ENCODE measurements around the gene ARHGEF1. TPM values are rescaled to one million over a fixed set of nuclear protein-coding genes. Genes with fewer than 3 reads are reported as not detected.

Gene ARHGEF1
- total RNA-seq, 1 donor from 2014 or later, result 28.3 TPM

GRCh38 chr19:41863209-41863931 lies 19.6 kb upstream of the ARHGEF1 start:
- peaks cover 70% of the 10 kb centered on the region for H3K36me3 ChIP-seq
- intact Hi-C loops (cut with micrococcal nuclease), result loop anchor here (10.0 kb wide), 1 partner anchor 71 kb away; no protein-coding TSS in a partner anchor

GRCh38 chr19:41864374-41864773 lies 18.6 kb upstream of the ARHGEF1 start:
- Histone ChIP-seq H3K4me3 (no peak overlapping the region), H3K27me3 (ENCODE audit: low read depth) (no peaks in the 10 kb centered on the region), H3K9me3 (replicated peaks) (no peaks in the 10 kb centered on the region), H3K36me3 (peaks cover 78% of the 10 kb centered on the region), H3K27ac (replicated peaks) (no peak overlapping the region), H3K4me1 (peaks cover 76% of the 10 kb centered on the region)
- no peak for DNase-seq
- intact Hi-C loops (cut with micrococcal nuclease), result loop anchor here (10.0 kb wide), 1 partner anchor 70 kb away; no protein-coding TSS in a partner anchor
- TF ChIP-seq, protein P1, sequence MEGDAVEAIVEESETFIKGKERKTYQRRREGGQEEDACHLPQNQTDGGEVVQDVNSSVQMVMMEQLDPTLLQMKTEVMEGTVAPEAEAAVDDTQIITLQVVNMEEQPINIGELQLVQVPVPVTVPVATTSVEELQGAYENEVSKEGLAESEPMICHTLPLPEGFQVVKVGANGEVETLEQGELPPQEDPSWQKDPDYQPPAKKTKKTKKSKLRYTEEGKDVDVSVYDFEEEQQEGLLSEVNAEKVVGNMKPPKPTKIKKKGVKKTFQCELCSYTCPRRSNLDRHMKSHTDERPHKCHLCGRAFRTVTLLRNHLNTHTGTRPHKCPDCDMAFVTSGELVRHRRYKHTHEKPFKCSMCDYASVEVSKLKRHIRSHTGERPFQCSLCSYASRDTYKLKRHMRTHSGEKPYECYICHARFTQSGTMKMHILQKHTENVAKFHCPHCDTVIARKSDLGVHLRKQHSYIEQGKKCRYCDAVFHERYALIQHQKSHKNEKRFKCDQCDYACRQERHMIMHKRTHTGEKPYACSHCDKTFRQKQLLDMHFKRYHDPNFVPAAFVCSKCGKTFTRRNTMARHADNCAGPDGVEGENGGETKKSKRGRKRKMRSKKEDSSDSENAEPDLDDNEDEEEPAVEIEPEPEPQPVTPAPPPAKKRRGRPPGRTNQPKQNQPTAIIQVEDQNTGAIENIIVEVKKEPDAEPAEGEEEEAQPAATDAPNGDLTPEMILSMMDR (IDR thresholded peaks at IDR 0.05; ENCODE audit: borderline replicate concordance), result no peak

More at GRCh38 chr19:41863209-41863931, 19.6 kb upstream of the ARHGEF1 start:
- TF ChIP-seq, protein P1 (IDR thresholded peaks at IDR 0.05; ENCODE audit: borderline replicate concordance), result no peak
- no peak overlapping the region for H3K4me3 ChIP-seq
- no peak for DNase-seq
- H3K4me1 ChIP-seq, result peaks cover 73% of the 10 kb centered on the region
- H3K27ac ChIP-seq (replicated peaks), result no peak overlapping the region
- H3K27me3 ChIP-seq (ENCODE audit: low read depth), result no peaks in the 10 kb centered on the region
- H3K9me3 ChIP-seq (replicated peaks), result no peaks in the 10 kb centered on the region

DNA sequence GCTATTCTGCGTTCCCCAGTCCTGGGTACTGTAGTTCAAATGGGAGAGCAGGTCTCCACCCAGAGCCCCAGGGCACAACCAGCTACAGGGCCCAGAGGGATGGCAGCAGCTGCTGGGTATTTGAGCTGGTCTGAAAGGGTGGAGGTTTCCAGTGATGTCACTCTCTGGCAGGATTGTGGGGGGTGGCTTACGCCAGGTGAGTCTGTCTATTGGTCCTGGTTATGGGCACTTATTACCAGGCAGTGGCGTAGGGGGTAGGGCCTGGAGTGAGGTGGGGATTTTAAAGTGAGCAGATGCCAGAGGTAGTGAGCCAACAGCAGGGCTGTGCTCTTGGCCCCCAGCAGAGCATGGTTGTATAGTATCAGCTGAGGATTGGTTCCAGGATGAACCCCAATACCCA lies 16.7 kb upstream of the ARHGEF1 start:
- Histone ChIP-seq H3K4me1 (peaks cover 84% of the 10 kb centered on the region), H3K27ac (replicated peaks) (no peak overlapping the region), H3K4me3 (no peak overlapping the region), H3K36me3 (peaks cover 93% of the 10 kb centered on the region), H3K27me3 (ENCODE audit: low read depth) (no peaks in the 10 kb centered on the region), H3K9me3 (replicated peaks) (no peaks in the 10 kb centered on the region)
- TF ChIP-seq, protein P1 (IDR thresholded peaks at IDR 0.05; ENCODE audit: borderline replicate concordance), result no peak
- DNase-seq, result no peak
- intact Hi-C loops (cut with micrococcal nuclease), result loop anchor here (10.0 kb wide), 1 partner anchor 69 kb away; no protein-coding TSS in a partner anchor

DNA sequence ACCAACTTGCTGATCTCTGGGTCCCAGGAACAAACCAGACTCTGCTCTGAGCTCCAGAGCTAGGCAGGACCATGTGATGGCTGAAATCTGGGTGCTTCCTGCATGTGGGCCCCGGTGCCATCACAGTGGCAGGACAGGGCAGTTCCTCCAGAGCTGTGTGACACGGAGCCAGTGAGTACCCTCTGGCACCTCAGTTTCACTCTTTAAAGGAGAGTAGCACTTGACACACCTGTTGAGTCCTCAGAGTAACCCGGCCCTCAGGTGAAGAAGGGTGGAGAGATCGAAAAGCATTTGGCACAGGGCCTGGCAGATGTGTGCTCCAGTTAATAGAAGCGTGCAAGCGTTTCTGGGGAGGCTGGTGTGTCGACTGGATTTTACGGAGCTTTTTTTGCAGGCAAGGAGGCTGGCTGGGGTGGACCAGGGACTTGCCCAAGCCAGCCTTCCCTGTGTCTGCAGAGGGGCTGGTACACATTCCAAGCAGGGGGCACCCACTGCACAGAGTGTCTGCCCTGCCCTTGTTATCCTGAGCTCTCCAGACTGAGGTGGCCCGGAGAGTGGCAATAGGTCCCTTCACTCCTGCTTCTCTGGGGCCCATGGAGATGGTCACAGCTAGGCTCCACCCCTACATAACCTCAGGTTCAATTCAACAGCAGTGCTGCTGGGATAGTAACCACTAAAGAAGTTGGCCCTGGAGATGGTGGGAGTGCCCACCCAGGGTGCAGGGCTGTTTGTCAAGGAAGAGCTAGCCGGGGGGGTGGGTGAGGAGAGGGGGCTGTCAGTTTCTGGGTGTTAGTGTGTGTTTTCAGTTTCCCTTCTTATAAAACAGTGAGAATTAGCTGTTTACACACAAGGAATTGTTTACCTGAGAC lies 14.6 kb upstream of the ARHGEF1 start:
- H3K4me1 ChIP-seq, result peaks cover 83% of the 10 kb centered on the region
- DNase-seq, result no peak
- intact Hi-C loops (cut with micrococcal nuclease), result loop anchor here (10.0 kb wide), 1 partner anchor 66 kb away; no protein-coding TSS in a partner anchor
- H3K27ac ChIP-seq (replicated peaks), result no peak overlapping the region
- no peaks in the 10 kb centered on the region for H3K9me3 ChIP-seq (replicated peaks)
- TF ChIP-seq, protein P1 (IDR thresholded peaks at IDR 0.05; ENCODE audit: borderline replicate concordance), result no peak
- no peaks in the 10 kb centered on the region for H3K27me3 ChIP-seq (ENCODE audit: low read depth)
- no peak overlapping the region for H3K4me3 ChIP-seq
- H3K36me3 ChIP-seq, result peaks cover 82% of the 10 kb centered on the region

DNA sequence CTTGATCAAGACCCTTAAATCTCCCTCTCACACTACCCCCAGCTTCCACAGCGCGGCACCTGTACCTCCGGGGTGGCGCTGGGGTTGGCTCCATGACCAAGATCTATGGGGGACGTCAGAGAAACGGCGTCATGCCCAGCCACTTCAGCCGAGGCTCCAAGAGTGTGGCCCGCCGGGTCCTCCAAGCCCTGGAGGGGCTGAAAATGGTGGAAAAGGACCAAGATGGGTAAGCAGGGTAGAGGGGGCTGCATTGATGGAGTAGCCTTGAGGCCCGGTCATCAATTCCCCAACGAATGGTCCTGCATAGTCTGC lies 14.0 kb upstream of the ARHGEF1 start:
- peaks cover 83% of the 10 kb centered on the region for H3K4me1 ChIP-seq
- H3K36me3 ChIP-seq, result peaks cover 76% of the 10 kb centered on the region
- TF ChIP-seq, protein P1 (IDR thresholded peaks at IDR 0.05; ENCODE audit: borderline replicate concordance), result no peak
- intact Hi-C loops (cut with micrococcal nuclease), result loop anchor here (10.0 kb wide), 1 partner anchor 66 kb away; no protein-coding TSS in a partner anchor
- H3K4me3 ChIP-seq, result no peak overlapping the region
- no peaks in the 10 kb centered on the region for H3K27me3 ChIP-seq (ENCODE audit: low read depth)
- no peaks in the 10 kb centered on the region for H3K9me3 ChIP-seq (replicated peaks)
- DNase-seq, result no peak
- H3K27ac ChIP-seq (replicated peaks), result no peak overlapping the region
